ENCODE data around the gene LDLRAD2. TPM values are rescaled to one million over a fixed set of nuclear protein-coding genes. Genes with fewer than 3 reads are reported as not detected.

Gene LDLRAD2
- total RNA-seq, 2 donors from 2014 or later = not detected

- no peak for DNase-seq (ENCODE audit: low spot score)
- Histone ChIP-seq H3K9me3 (no peaks in the 10 kb centered on the region), H3K27ac (no peak overlapping the region), H3K36me3 (peaks cover 100% of the 10 kb centered on the region), H3K4me1 (no peaks in the 10 kb centered on the region), H3K4me3 (no peak overlapping the region), H3K27me3 (no peaks in the 10 kb centered on the region)
- no peak for TF ChIP-seq CTCF (IDR thresholded peaks at IDR 0.05)
Measured at GRCh38 chr1:21851430-21852250, 39.6 kb downstream of the LDLRAD2 start.

GRCh38 chr1:21852282-21853130 is 40.4 kb downstream of the LDLRAD2 start:
- H3K36me3 ChIP-seq = peaks cover 100% of the 10 kb centered on the region
- no peak overlapping the region for H3K4me3 ChIP-seq
- no peaks in the 10 kb centered on the region for H3K27me3 ChIP-seq
- no peak for DNase-seq (ENCODE audit: low spot score)
- H3K9me3 ChIP-seq = no peaks in the 10 kb centered on the region
- peaks cover 0 to 1% of the 10 kb centered on the region in 2 donors for H3K4me1 ChIP-seq
- H3K27ac ChIP-seq = no peak overlapping the region
- no peak for TF ChIP-seq CTCF (IDR thresholded peaks at IDR 0.05)

GRCh38 chr1:21853131-21853427 is 41.0 kb downstream of the LDLRAD2 start:
- TF ChIP-seq CTCF (IDR thresholded peaks at IDR 0.05) = no peak
- Histone ChIP-seq H3K36me3 (peaks cover 100% of the 10 kb centered on the region), H3K9me3 (no peaks in the 10 kb centered on the region), H3K4me3 (no peak overlapping the region), H3K4me1 (peaks cover 0 to 7% of the 10 kb centered on the region in 2 donors), H3K27me3 (no peaks in the 10 kb centered on the region), H3K27ac (no peak overlapping the region)
- no peak for DNase-seq (ENCODE audit: low spot score)

- H3K36me3 ChIP-seq = peaks cover 100% of the 10 kb centered on the region
- no peaks in the 10 kb centered on the region for H3K27me3 ChIP-seq
- no peak for TF ChIP-seq CTCF (IDR thresholded peaks at IDR 0.05)
- no peak overlapping the region for H3K27ac ChIP-seq
- peaks cover 0 to 14% of the 10 kb centered on the region in 2 donors for H3K4me1 ChIP-seq
- no peak overlapping the region for H3K4me3 ChIP-seq
- no peaks in the 10 kb centered on the region for H3K9me3 ChIP-seq
- DNase-seq (ENCODE audit: low spot score) = no peak
Measured at GRCh38 chr1:21854090-21854750, 42.2 kb downstream of the LDLRAD2 start.

- no peak for TF ChIP-seq CTCF (IDR thresholded peaks at IDR 0.05)
- no peak for DNase-seq (ENCODE audit: low spot score)
- H3K27me3 ChIP-seq = no peaks in the 10 kb centered on the region
- no peaks in the 10 kb centered on the region for H3K9me3 ChIP-seq
- peaks cover 100% of the 10 kb centered on the region for H3K36me3 ChIP-seq
- no peak overlapping the region for H3K27ac ChIP-seq
- peaks cover 0 to 14% of the 10 kb centered on the region in 2 donors for H3K4me1 ChIP-seq
- no peak overlapping the region for H3K4me3 ChIP-seq
Measured at GRCh38 chr1:21854751-21855131, 42.7 kb downstream of the LDLRAD2 start.

All from right atrium auricular region (tissue), 2 donors.